SJCRH30 (cell line): ENCODE results near the gene MTUS2. TPM values are rescaled to one million over a fixed set of nuclear protein-coding genes. Genes with fewer than 3 reads are reported as not detected.
"Not testable (repeated sequence)": the region's sequence is repeated elsewhere in the genome, so short reads cannot be mapped to it uniquely, and the experiment has no call there.

Experiments used
- DNase-seq, 2 experiments: peaks; one replicate each; pipeline ENCODE4 v3.0.0-alpha.2; 2015 to 2020
- H3K27ac ChIP-seq: fragments of 250-450 bp; sonication (Bioruptor Pico); 2 replicates; pipeline ENCODE4 v1.5.1; 2020; ENCODE audit warnings: mild to moderate bottlenecking, moderate library complexity
- H3K27me3 ChIP-seq: fragments of 250-450 bp; sonication (Bioruptor Pico); 2 replicates; pipeline ENCODE4 v1.5.1; 2020; ENCODE audit warnings: mild to moderate bottlenecking, moderate library complexity
- H3K36me3 ChIP-seq: fragments of 250-450 bp; sonication (Bioruptor Pico); 2 replicates; pipeline ENCODE4 v1.5.1; 2020; ENCODE audit warnings: mild to moderate bottlenecking, moderate library complexity
- H3K4me1 ChIP-seq: fragments of 250-450 bp; sonication (Bioruptor Pico); 2 replicates; pipeline ENCODE4 v1.5.1; 2020; ENCODE audit warnings: mild to moderate bottlenecking, moderate library complexity
- H3K4me3 ChIP-seq: fragments of 250-450 bp; sonication (Bioruptor Pico); 2 replicates; pipeline ENCODE4 v1.5.1; 2020; ENCODE audit warnings: mild to moderate bottlenecking, moderate library complexity
- H3K9me3 ChIP-seq: fragments of 250-450 bp; sonication (Bioruptor Pico); replicated peaks from 2 replicates; pipeline ENCODE4 v1.5.1; 2020; ENCODE audit warnings: mild to moderate bottlenecking, moderate library complexity
- total RNA-seq: library from RNA; depleted of rRNA; stranded (reverse); fragments of >200 nt; shearing (Covaris generic); gene quantifications from 2 replicates; pipeline ENCODE4 v1.2.3, GENCODE V29; 2014

MTUS2 gene
- total RNA-seq, 1 experiment from 2014 or later: 2.4 TPM

GRCh38 chr13:29345860-29346582, 525.9 kb downstream of the MTUS2 start:
- not testable (repeated sequence) for H3K36me3 ChIP-seq, H3K27ac ChIP-seq, H3K27me3 ChIP-seq, H3K9me3 ChIP-seq, H3K4me3 ChIP-seq, H3K4me1 ChIP-seq
- DNase-seq: peak in 1 of 2 experiments; percentile 14

GRCh38 chr13:29355029-29355428, 534.9 kb downstream of the MTUS2 start:
- H3K27me3 ChIP-seq: peaks cover 15% of the 10 kb centered on the region
- DNase-seq: no peak
- H3K27ac ChIP-seq: no peak overlapping the region
- H3K36me3 ChIP-seq: no peaks in the 10 kb centered on the region
- H3K4me1 ChIP-seq: no peaks in the 10 kb centered on the region
- H3K4me3 ChIP-seq: no peak overlapping the region
- H3K9me3 ChIP-seq: no peaks in the 10 kb centered on the region

GRCh38 chr13:29359181-29359580, 539.0 kb downstream of the MTUS2 start:
- Histone ChIP-seq H3K36me3 (no peaks in the 10 kb centered on the region), H3K27ac (no peak overlapping the region), H3K4me3 (no peak overlapping the region), H3K27me3 (peaks cover 15% of the 10 kb centered on the region), H3K4me1 (no peaks in the 10 kb centered on the region), H3K9me3 (no peaks in the 10 kb centered on the region)
- no peak for DNase-seq

- Histone ChIP-seq H3K4me1 (no peaks in the 10 kb centered on the region), H3K4me3 (no peak overlapping the region), H3K9me3 (no peaks in the 10 kb centered on the region), H3K27ac (no peak overlapping the region), H3K27me3 (peaks cover 8% of the 10 kb centered on the region), H3K36me3 (no peaks in the 10 kb centered on the region)
- DNase-seq: no peak
These were observed 541.6 kb downstream of the MTUS2 start for GRCh38 chr13:29361716-29362115.

- Histone ChIP-seq H3K27ac (no peak overlapping the region), H3K27me3 (peaks cover 4% of the 10 kb centered on the region), H3K9me3 (no peaks in the 10 kb centered on the region), H3K4me1 (no peaks in the 10 kb centered on the region), H3K4me3 (no peak overlapping the region), H3K36me3 (no peaks in the 10 kb centered on the region)
- DNase-seq: peak; percentile 47 to 81
These were observed 542.9 kb downstream of the MTUS2 start for GRCh38 chr13:29362849-29363604.

GRCh38 chr13:29369060-29369743, 549.1 kb downstream of the MTUS2 start:
- H3K4me1 ChIP-seq: no peaks in the 10 kb centered on the region
- H3K27ac ChIP-seq: no peak overlapping the region
- no peaks in the 10 kb centered on the region for H3K27me3 ChIP-seq
- no peak overlapping the region for H3K4me3 ChIP-seq
- DNase-seq: peak; percentile 16 to 73
- no peaks in the 10 kb centered on the region for H3K9me3 ChIP-seq
- H3K36me3 ChIP-seq: no peaks in the 10 kb centered on the region

GRCh38 chr13:29379281-29379680, 559.1 kb downstream of the MTUS2 start:
- no peaks in the 10 kb centered on the region for H3K27me3 ChIP-seq
- peaks cover 3% of the 10 kb centered on the region for H3K4me1 ChIP-seq
- no peak overlapping the region for H3K27ac ChIP-seq
- H3K36me3 ChIP-seq: no peaks in the 10 kb centered on the region
- H3K4me3 ChIP-seq: no peak overlapping the region
- DNase-seq: no peak
- H3K9me3 ChIP-seq: no peaks in the 10 kb centered on the region

GRCh38 chr13:29379865-29380264, 559.7 kb downstream of the MTUS2 start:
- peaks cover 9% of the 10 kb centered on the region for H3K4me1 ChIP-seq
- H3K9me3 ChIP-seq: no peaks in the 10 kb centered on the region
- no peaks in the 10 kb centered on the region for H3K27me3 ChIP-seq
- H3K36me3 ChIP-seq: no peaks in the 10 kb centered on the region
- H3K4me3 ChIP-seq: no peak overlapping the region
- no peak overlapping the region for H3K27ac ChIP-seq
- DNase-seq: no peak

- no peak for DNase-seq
- Histone ChIP-seq H3K4me3 (no peak overlapping the region), H3K27me3 (no peaks in the 10 kb centered on the region), H3K4me1 (peaks cover 10% of the 10 kb centered on the region), H3K36me3 (no peaks in the 10 kb centered on the region), H3K27ac (no peak overlapping the region), H3K9me3 (no peaks in the 10 kb centered on the region)
These were observed 561.9 kb downstream of the MTUS2 start for GRCh38 chr13:29382021-29382420.

- H3K36me3 ChIP-seq: no peaks in the 10 kb centered on the region
- no peak overlapping the region for H3K27ac ChIP-seq
- no peak overlapping the region for H3K4me3 ChIP-seq
- H3K4me1 ChIP-seq: peaks cover 10% of the 10 kb centered on the region
- no peak for DNase-seq
- no peaks in the 10 kb centered on the region for H3K9me3 ChIP-seq
- no peaks in the 10 kb centered on the region for H3K27me3 ChIP-seq
These were observed 563.3 kb downstream of the MTUS2 start for GRCh38 chr13:29383476-29383875.

- H3K27ac ChIP-seq: no peak overlapping the region
These were observed 564.3 kb downstream of the MTUS2 start for GRCh38 chr13:29384466-29384865.

GRCh38 chr13:29384871-29385270, 564.7 kb downstream of the MTUS2 start:
- DNase-seq: no peak
- Histone ChIP-seq H3K4me1 (peaks cover 10% of the 10 kb centered on the region), H3K27ac (no peak overlapping the region), H3K9me3 (no peaks in the 10 kb centered on the region), H3K36me3 (no peaks in the 10 kb centered on the region), H3K27me3 (no peaks in the 10 kb centered on the region), H3K4me3 (no peak overlapping the region)

More at GRCh38 chr13:29384466-29384865, 564.3 kb downstream of the MTUS2 start:
- H3K9me3 ChIP-seq: no peaks in the 10 kb centered on the region
- DNase-seq: peak; percentile 84 to 92
- H3K4me1 ChIP-seq: peaks cover 10% of the 10 kb centered on the region
- H3K36me3 ChIP-seq: no peaks in the 10 kb centered on the region
- no peaks in the 10 kb centered on the region for H3K27me3 ChIP-seq
- no peak overlapping the region for H3K4me3 ChIP-seq

- no peaks in the 10 kb centered on the region for H3K9me3 ChIP-seq
- H3K27me3 ChIP-seq: no peaks in the 10 kb centered on the region
- DNase-seq: no peak
- H3K27ac ChIP-seq: no peak overlapping the region
- peaks cover 10% of the 10 kb centered on the region for H3K4me1 ChIP-seq
- H3K36me3 ChIP-seq: no peaks in the 10 kb centered on the region
- no peak overlapping the region for H3K4me3 ChIP-seq
These were observed 566.1 kb downstream of the MTUS2 start for GRCh38 chr13:29386246-29386645.

GRCh38 chr13:29390598-29390997, 570.5 kb downstream of the MTUS2 start:
- not testable (repeated sequence) for H3K4me1 ChIP-seq, H3K36me3 ChIP-seq, DNase-seq, H3K4me3 ChIP-seq, H3K9me3 ChIP-seq, H3K27ac ChIP-seq
- H3K27me3 ChIP-seq: peaks cover 25% of the 10 kb centered on the region

- H3K27me3 ChIP-seq: peaks cover 25% of the 10 kb centered on the region
- peaks cover 2% of the 10 kb centered on the region for H3K4me1 ChIP-seq
- H3K4me3 ChIP-seq: no peak overlapping the region
- H3K9me3 ChIP-seq: no peaks in the 10 kb centered on the region
- no peak for DNase-seq
- no peaks in the 10 kb centered on the region for H3K36me3 ChIP-seq
- no peak overlapping the region for H3K27ac ChIP-seq
These were observed 576.3 kb downstream of the MTUS2 start for GRCh38 chr13:29396446-29396845.
